A549 (cell line): ENCODE results near the gene DMP1. TPM values are rescaled to one million over a fixed set of nuclear protein-coding genes. Genes with fewer than 3 reads are reported as not detected.
A peak's percentile ranks its signal among the peaks of the same experiment; 100 is the strongest.
"Not testable (repeated sequence)": the region's sequence is repeated elsewhere in the genome, so short reads cannot be mapped to it uniquely, and the experiment has no call there.

ENCODE experiments used
- ATAC-seq, 2 experiments: fragments of 200-7000 bp in 1 of 2; fragments of >200 bp in 1 of 2; cut with Nextera tagmentation in 1 of 2; cut with Tn5 transposase in 1 of 2; 3 replicates each; pipeline versions ENCODE4 v1.8.0 to v1.9.1; 2018 to 2020; ENCODE audit warnings: mild to moderate bottlenecking in 1 of 2, moderate library complexity in 1 of 2
- CTCF ChIA-PET: fragments of 300-600 bp; sonication (Branson Sonifier 250); formaldehyde crosslinking; extraction: SDS; loops from one replicate; lab custom pipeline; 2021; ENCODE audit warnings: antibody characterized with exemption, inconsistent platforms; lab: Yijun Ruan, JAX
- POLR2A ChIA-PET: fragments of 350-600 bp; formaldehyde crosslinking; extraction: SDS; loops from one replicate; lab custom pipeline; 2021; ENCODE audit warnings: antibody characterized with exemption, inconsistent platforms; lab: Yijun Ruan, JAX
- DNase-seq, 2 experiments: peaks; one replicate each; pipeline versions ENCODE4 v3.0.0 to v3.0.0-alpha.2; 2011 to 2016; ENCODE audit warnings: low read depth in 1 of 2, low spot score in 1 of 2
- FAIRE-seq: peaks from 2 replicates; lab custom pipeline; 2011; peaks lifted over from hg19 to GRCh38; lab: Jason Lieb, UNC
- H3K27ac ChIP-seq, 2 experiments: fragments of >200 bp; sonication (Bioruptor Twin); formaldehyde crosslinking; 3 replicates each; pipeline ENCODE4 v1.5.1; 2016 to 2017
- H3K4me1 ChIP-seq: fragments of >200 bp; sonication (Bioruptor Twin); formaldehyde crosslinking; 3 replicates; pipeline ENCODE4 v1.6.1; 2016
- H3K4me2 ChIP-seq: fragments of >200 bp; sonication (Bioruptor Twin); formaldehyde crosslinking; 3 replicates; pipeline ENCODE4 v1.6.1; 2016
- H3K4me3 ChIP-seq: fragments of >200 bp; sonication (Bioruptor Twin); formaldehyde crosslinking; 3 replicates; pipeline ENCODE4 v1.5.1; 2016
- H3K9me3 ChIP-seq: fragments of >200 bp; sonication (Bioruptor Twin); formaldehyde crosslinking; 3 replicates; pipeline ENCODE4 v1.6.1; 2016
- ATOH8 ChIP-seq: fragments of 250-450 bp; sonication (Bioruptor Pico); IDR thresholded peaks from 2 replicates; pipeline ENCODE4 v1.5.0; 2020; ENCODE audit warnings: low read depth, mild to moderate bottlenecking, moderate library complexity
- CHD2 ChIP-seq: fragments of 150-350 bp; IDR thresholded peaks from 2 replicates; pipeline ENCODE4 v1.6.1; 2014; ENCODE audit warnings: low read length; ENCODE audit not compliant: partially characterized antibody
- CHD4 ChIP-seq: fragments of 200-600 bp; sonication (generic); IDR thresholded peaks from 2 replicates; pipeline ENCODE4 v1.6.1; 2016; ENCODE audit warnings: antibody characterized with exemption, mild to moderate bottlenecking, borderline replicate concordance
- EHF ChIP-seq: fragments of 250-450 bp; sonication (Bioruptor Pico); IDR thresholded peaks from 2 replicates; pipeline ENCODE4 v1.5.0; 2020; ENCODE audit warnings: mild to moderate bottlenecking
- ESRRA ChIP-seq: fragments of 150-350 bp; IDR thresholded peaks from 2 replicates; pipeline ENCODE4 v1.6.1; 2014; ENCODE audit warnings: mild to moderate bottlenecking, low read length, borderline replicate concordance
- FOSB ChIP-seq: fragments of 250-450 bp; sonication (Bioruptor Pico); IDR thresholded peaks from 2 replicates; pipeline ENCODE4 v1.5.0; 2020; ENCODE audit warnings: mild to moderate bottlenecking, moderate library complexity
- FOXS1 ChIP-seq: fragments of 250-450 bp; sonication (Bioruptor Pico); IDR thresholded peaks from 2 replicates; pipeline ENCODE4 v1.5.0; 2020; ENCODE audit warnings: mild to moderate bottlenecking, moderate library complexity
- HEYL ChIP-seq: fragments of 250-450 bp; sonication (Bioruptor Pico); IDR thresholded peaks from 2 replicates; pipeline ENCODE4 v1.8.0; 2021; ENCODE audit warnings: mild to moderate bottlenecking, moderate library complexity
- HOXA7 ChIP-seq: fragments of 250-450 bp; sonication (Bioruptor Pico); IDR thresholded peaks from 2 replicates; pipeline ENCODE4 v1.5.0; 2020; ENCODE audit warnings: mild to moderate bottlenecking, moderate library complexity
- JUN ChIP-seq, 2 experiments: fragments of >200 bp; sonication (Bioruptor Twin); formaldehyde crosslinking; IDR thresholded peaks; 2 replicates in 1 of 2; 3 replicates in 1 of 2; pipeline ENCODE4 v1.6.1; 2016 to 2017
- MAFK ChIP-seq: fragments of 450-650 bp; IDR thresholded peaks from 2 replicates; pipeline ENCODE4 v1.6.1; 2014; ENCODE audit not compliant: partially characterized antibody
- MYC ChIP-seq: IDR thresholded peaks from 2 replicates; pipeline ENCODE4 v1.6.1; 2012; ENCODE audit warnings: mild to moderate bottlenecking, inconsistent platforms, low read length, improper control_type of control experiment, borderline replicate concordance
- PBX3 ChIP-seq: IDR thresholded peaks from 2 replicates; pipeline ENCODE4 v1.6.1; 2012
- POLR2AphosphoS2 ChIP-seq: conservative IDR thresholded peaks from 2 replicates; pipeline ENCODE4 v1.6.1; 2012; ENCODE audit warnings: low read length, improper control_type of control experiment, inconsistent platforms
- RCOR1 ChIP-seq: fragments of 150-350 bp; IDR thresholded peaks from 2 replicates; pipeline ENCODE4 v1.6.1; 2014; ENCODE audit warnings: antibody characterized with exemption, low read length, low read depth
- RFX5 ChIP-seq: fragments of 450-650 bp; IDR thresholded peaks from 2 replicates; pipeline ENCODE4 v1.7.1; 2014; ENCODE audit warnings: antibody characterized with exemption, mild to moderate bottlenecking, moderate library complexity
- TFCP2L1 ChIP-seq: fragments of 250-450 bp; sonication (Bioruptor Pico); IDR thresholded peaks from 2 replicates; pipeline ENCODE4 v1.5.0; 2021; ENCODE audit warnings: mild to moderate bottlenecking
- ZC3H11A ChIP-seq: fragments of 450-650 bp; IDR thresholded peaks from 2 replicates; pipeline ENCODE4 v1.6.1; 2014; ENCODE audit warnings: antibody characterized with exemption, mild to moderate bottlenecking
- ZFP36 ChIP-seq: fragments of 450-650 bp; IDR thresholded peaks from 2 replicates; pipeline ENCODE4 v1.6.1; 2014; ENCODE audit warnings: borderline replicate concordance; ENCODE audit not compliant: partially characterized antibody
- ZSCAN20 ChIP-seq: fragments of 250-450 bp; sonication (Bioruptor Pico); IDR thresholded peaks from 2 replicates; pipeline ENCODE4 v1.8.0; 2022; ENCODE audit warnings: mild to moderate bottlenecking, moderate library complexity
- WGBS: methylation state at CpG from one replicate; pipeline ENCODE4 v1.1.6; 2017; ENCODE audit errors: missing lambda C conversion rate; 5-methylcytosine and 5-hydroxymethylcytosine counted together
- polyA plus RNA-seq, 4 experiments: library from polyadenylated mRNA; depleted of rRNA in 3 of 4; stranded (reverse); fragments of >200 nt; fragmentation: RNase III in 1 of 4; extraction: RNeasy Plus Mini Kit Qiagen cat#74134 plus additional on column Dnase treatment in 1 of 4; gene quantifications; 2 replicates in 3 of 4; 3 replicates in 1 of 4; pipeline ENCODE4 v1.2.3, GENCODE V29; 2011 to 2017
- TF ChIP-seq, protein P1 (sequence below): fragments of 150-350 bp; IDR thresholded peaks from 2 replicates; pipeline ENCODE4 v1.6.1; 2014; ENCODE audit warnings: low read depth, mild to moderate bottlenecking, low read length
- TF ChIP-seq, protein P2 (sequence below): fragments of 200-600 bp; sonication (generic); IDR thresholded peaks from 2 replicates; pipeline ENCODE4 v1.6.1; 2016; ENCODE audit warnings: antibody characterized with exemption, mild to moderate bottlenecking, moderate library complexity

Gene DMP1
- polyA plus RNA-seq, 2 of the 4 experiments (the other 2 are of a cell fraction) = not detected

GRCh38 chr4:87688316-87688715 lies 38.2 kb downstream of the DMP1 start:
- DNase-seq (no peak), FAIRE-seq (no peak)
- POLR2A ChIA-PET = no interaction called here
- no peak for TF ChIP-seq CHD4
- TF ChIP-seq FOSB (CRISPR knock-in tag) = no peak
- no peak for TF ChIP-seq FOXS1 (CRISPR knock-in tag)
- TF ChIP-seq, protein P1, sequence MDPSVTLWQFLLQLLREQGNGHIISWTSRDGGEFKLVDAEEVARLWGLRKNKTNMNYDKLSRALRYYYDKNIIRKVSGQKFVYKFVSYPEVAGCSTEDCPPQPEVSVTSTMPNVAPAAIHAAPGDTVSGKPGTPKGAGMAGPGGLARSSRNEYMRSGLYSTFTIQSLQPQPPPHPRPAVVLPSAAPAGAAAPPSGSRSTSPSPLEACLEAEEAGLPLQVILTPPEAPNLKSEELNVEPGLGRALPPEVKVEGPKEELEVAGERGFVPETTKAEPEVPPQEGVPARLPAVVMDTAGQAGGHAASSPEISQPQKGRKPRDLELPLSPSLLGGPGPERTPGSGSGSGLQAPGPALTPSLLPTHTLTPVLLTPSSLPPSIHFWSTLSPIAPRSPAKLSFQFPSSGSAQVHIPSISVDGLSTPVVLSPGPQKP = no peak
- no peak for TF ChIP-seq ZC3H11A
- TF ChIP-seq TFCP2L1 = no peak
- no peak for TF ChIP-seq JUN (IDR thresholded peaks at IDR 0.05)
- no peak for TF ChIP-seq HOXA7 (CRISPR knock-in tag)
- no peak for TF ChIP-seq CHD2
- no peak for TF ChIP-seq EHF (CRISPR knock-in tag)
- TF ChIP-seq MYC = no peak
- no peak for TF ChIP-seq POLR2AphosphoS2
- TF ChIP-seq ZSCAN20 = no peak
- TF ChIP-seq ESRRA = no peak
- no peak for TF ChIP-seq ZFP36
- TF ChIP-seq, all 56 proteins: peak for 0
- CTCF ChIA-PET = interaction anchor here (0.6 to 1.2 kb wide), 4 partner anchors 8 to 1190 kb away, joined by 3 to 4 read pairs (median 4); no protein-coding TSS in a partner anchor
- ATAC-seq = no peak
- Histone ChIP-seq H3K4me1 (no peaks in the 10 kb centered on the region), H3K4me3 (no peak overlapping the region), H3K9me3 (no peaks in the 10 kb centered on the region; the same call in 2 of the 3 replicates), H3K27ac (no peak overlapping the region), H3K4me2 (no peak overlapping the region)
- WGBS = 25% methylated on average over 3 of the region's 3 CpGs

DNA sequence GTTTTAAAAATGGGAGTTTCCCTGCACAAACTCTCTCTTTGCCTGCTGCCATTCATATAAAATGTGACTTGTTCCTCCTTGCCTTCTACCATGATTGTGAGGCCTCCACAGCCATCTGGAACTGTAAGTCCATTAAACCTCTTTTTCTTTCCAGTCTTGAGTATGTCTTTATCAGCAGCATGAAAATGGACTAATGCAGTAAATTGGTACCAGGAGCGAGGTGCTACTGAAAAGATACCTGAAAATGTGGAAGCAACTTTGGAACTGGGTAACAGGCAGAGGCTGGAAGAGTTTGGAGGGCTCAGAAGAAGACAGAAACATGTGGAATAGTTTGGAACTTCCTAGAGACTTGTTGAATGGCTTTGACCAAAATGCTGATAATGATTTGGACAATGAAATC lies 40.9 kb downstream of the DMP1 start:
- POLR2A ChIA-PET, H3K4me2 ChIP-seq, ATAC-seq, H3K4me3 ChIP-seq, FAIRE-seq, H3K27ac ChIP-seq, DNase-seq, H3K9me3 ChIP-seq, H3K4me1 ChIP-seq: not testable (repeated sequence)
- CTCF ChIA-PET = interaction anchor here (1.3 kb wide), 1 partner anchor 148 kb away, joined by 4 read pairs; no protein-coding TSS in a partner anchor
- 7% methylated on average over 1 of the region's 1 CpG for WGBS

- 0% methylated on average over 1 of the region's 1 CpG for WGBS
- H3K4me3 ChIP-seq, H3K4me2 ChIP-seq, H3K27ac ChIP-seq, DNase-seq, ATAC-seq, POLR2A ChIA-PET, H3K9me3 ChIP-seq, FAIRE-seq, H3K4me1 ChIP-seq: not testable (repeated sequence)
- TF ChIP-seq ZFP36 = peak; percentile 85
- CTCF ChIA-PET = interaction anchor here (1.3 kb wide), 2 partner anchors 147 to 148 kb away, joined by 3 to 4 read pairs; no protein-coding TSS in a partner anchor
These were observed 42.0 kb downstream of the DMP1 start for GRCh38 chr4:87692060-87692459.

GRCh38 chr4:87697272-87697671 lies 47.2 kb downstream of the DMP1 start:
- FAIRE-seq (no peak), DNase-seq (peak in 1 of 2 experiments; percentile 5), ATAC-seq (no peak)
- Histone ChIP-seq H3K4me2 (no peak overlapping the region), H3K4me3 (no peak overlapping the region), H3K9me3 (no peaks in the 10 kb centered on the region), H3K27ac (no peak overlapping the region), H3K4me1 (no peaks in the 10 kb centered on the region)
- POLR2A ChIA-PET = no interaction called here
- CTCF ChIA-PET = interaction anchor here (0.7 to 1.1 kb wide), 2 partner anchors 142 to 150 kb away, joined by 3 read pairs; no protein-coding TSS in a partner anchor
- no peak for TF ChIP-seq HEYL (CRISPR knock-in tag)
- no peak for TF ChIP-seq RCOR1
- no peak for TF ChIP-seq PBX3
- no peak for TF ChIP-seq RFX5
- TF ChIP-seq MYC = no peak
- TF ChIP-seq, protein P1 = no peak
- TF ChIP-seq, protein P2, sequence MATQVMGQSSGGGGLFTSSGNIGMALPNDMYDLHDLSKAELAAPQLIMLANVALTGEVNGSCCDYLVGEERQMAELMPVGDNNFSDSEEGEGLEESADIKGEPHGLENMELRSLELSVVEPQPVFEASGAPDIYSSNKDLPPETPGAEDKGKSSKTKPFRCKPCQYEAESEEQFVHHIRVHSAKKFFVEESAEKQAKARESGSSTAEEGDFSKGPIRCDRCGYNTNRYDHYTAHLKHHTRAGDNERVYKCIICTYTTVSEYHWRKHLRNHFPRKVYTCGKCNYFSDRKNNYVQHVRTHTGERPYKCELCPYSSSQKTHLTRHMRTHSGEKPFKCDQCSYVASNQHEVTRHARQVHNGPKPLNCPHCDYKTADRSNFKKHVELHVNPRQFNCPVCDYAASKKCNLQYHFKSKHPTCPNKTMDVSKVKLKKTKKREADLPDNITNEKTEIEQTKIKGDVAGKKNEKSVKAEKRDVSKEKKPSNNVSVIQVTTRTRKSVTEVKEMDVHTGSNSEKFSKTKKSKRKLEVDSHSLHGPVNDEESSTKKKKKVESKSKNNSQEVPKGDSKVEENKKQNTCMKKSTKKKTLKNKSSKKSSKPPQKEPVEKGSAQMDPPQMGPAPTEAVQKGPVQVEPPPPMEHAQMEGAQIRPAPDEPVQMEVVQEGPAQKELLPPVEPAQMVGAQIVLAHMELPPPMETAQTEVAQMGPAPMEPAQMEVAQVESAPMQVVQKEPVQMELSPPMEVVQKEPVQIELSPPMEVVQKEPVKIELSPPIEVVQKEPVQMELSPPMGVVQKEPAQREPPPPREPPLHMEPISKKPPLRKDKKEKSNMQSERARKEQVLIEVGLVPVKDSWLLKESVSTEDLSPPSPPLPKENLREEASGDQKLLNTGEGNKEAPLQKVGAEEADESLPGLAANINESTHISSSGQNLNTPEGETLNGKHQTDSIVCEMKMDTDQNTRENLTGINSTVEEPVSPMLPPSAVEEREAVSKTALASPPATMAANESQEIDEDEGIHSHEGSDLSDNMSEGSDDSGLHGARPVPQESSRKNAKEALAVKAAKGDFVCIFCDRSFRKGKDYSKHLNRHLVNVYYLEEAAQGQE = no peak
- no peak for TF ChIP-seq MAFK
- TF ChIP-seq ATOH8 (CRISPR knock-in tag) = no peak
- WGBS = 30% methylated on average over 5 of the region's 5 CpGs
